Measurements from ENCODE around the gene FIBCD1. TPM values are rescaled to one million over a fixed set of nuclear protein-coding genes. Genes with fewer than 3 reads are reported as not detected.

FIBCD1 gene
- total and polyA plus RNA-seq, 12 donors, result 0.11 to 55.7 (median 18.3) TPM

GRCh38 chr9:130925050-130925678 is 13.9 kb downstream of the FIBCD1 start:
- Histone ChIP-seq H3K4me3 (no peak overlapping the region), H3K27me3 (no peaks in the 10 kb centered on the region), H3K9me3 (replicated peaks in 1 of 3) (no peaks in the 10 kb centered on the region), H3K4me1 (replicated peaks in 1 of 2) (peaks cover 7 to 9% of the 10 kb centered on the region in 2 donors), H3K36me3 (replicated peaks in 1 of 2) (no peaks in the 10 kb centered on the region), H3K27ac (no peak overlapping the region)
- TF ChIP-seq POLR2A (IDR thresholded peaks at IDR 0.05) (no peak), CTCF (IDR thresholded peaks at IDR 0.05) (no peak)
- intact Hi-C loops (cut with DNase I), result no loop called here
- 79 to 85% (median 82%) methylated on average over 15 to 19 of the region's 19 CpGs for WGBS, 4 donors
- no peak for DNase-seq

DNA sequence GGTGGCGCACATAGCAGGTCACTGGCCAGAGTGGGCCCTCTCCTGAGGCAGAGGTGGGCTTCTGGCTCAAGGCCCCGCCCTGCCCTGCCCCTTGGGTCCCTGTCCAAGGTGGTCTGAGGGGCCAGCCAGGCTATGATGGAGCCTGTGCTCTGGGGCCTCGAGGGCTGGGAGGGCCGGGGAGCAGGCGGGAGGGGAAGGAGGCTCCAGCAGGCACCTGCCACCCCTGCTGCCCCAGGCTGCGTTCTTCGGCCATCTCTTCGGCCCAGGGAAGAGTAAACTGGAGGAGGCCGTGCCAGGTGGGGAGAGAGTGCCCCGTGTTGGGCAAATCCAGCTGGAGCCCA is 14.6 kb downstream of the FIBCD1 start:
- TF ChIP-seq CTCF (IDR thresholded peaks at IDR 0.05), result no peak
- TF ChIP-seq POLR2A (IDR thresholded peaks at IDR 0.05), result no peak
- intact Hi-C loops (cut with DNase I), result no loop called here
- no peaks in the 10 kb centered on the region for H3K27me3 ChIP-seq
- WGBS, 4 donors, result 75 to 90% (median 82%) methylated on average over 4 to 10 of the region's 10 CpGs
- no peak overlapping the region for H3K4me3 ChIP-seq
- H3K4me1 ChIP-seq (replicated peaks in 1 of 2), result peaks cover 7 to 9% of the 10 kb centered on the region in 2 donors
- no peak for DNase-seq
- H3K36me3 ChIP-seq (replicated peaks in 1 of 2), result no peaks in the 10 kb centered on the region
- no peaks in the 10 kb centered on the region for H3K9me3 ChIP-seq (replicated peaks in 1 of 3)
- H3K27ac ChIP-seq, result no peak overlapping the region

DNA sequence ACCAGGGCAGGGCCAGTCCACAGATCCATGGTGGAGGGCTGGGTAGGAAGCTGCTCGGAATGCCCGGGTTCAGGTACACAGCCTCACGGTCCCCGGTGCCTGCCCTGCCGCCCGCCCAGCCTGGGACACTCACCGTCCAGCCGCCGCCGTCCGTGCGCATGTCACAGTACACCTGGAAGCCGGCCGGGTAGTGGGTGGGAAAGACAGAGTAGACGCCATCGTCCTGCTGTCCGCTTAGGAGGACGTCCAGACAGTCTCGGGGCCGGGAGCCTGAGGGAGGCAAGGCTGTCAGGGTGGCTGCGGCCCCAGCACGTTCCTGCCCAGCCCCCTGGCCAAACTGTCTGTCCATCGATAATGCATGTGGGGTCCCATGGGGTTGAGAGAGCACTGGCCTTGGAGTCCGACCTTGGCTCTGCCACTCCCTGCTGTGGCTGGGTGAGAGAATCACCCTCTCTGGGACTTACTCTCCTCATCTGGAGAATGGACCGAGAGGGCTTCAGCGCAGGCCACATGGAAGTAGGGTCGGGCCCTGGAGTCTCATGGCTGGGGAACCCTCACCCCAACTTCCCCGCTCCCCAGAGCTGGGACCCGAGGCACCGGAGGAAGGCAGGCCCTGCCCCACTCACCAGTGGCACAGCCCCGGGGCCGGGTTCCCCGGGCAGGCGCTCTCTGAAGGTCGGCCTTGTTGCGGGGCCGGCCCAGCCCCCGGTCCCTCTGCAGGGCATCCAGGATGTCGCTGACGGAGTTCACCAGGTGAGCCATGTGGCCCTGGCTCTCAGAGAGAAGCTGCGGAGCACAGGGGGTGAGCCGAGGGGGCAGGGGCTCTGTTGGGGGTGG is 15.2 kb downstream of the FIBCD1 start:
- Histone ChIP-seq H3K4me3 (no peak overlapping the region), H3K9me3 (replicated peaks in 1 of 3) (no peaks in the 10 kb centered on the region), H3K27ac (no peak overlapping the region), H3K4me1 (replicated peaks in 1 of 2) (peaks cover 6 to 7% of the 10 kb centered on the region in 2 donors), H3K27me3 (no peaks in the 10 kb centered on the region), H3K36me3 (replicated peaks in 1 of 2) (no peaks in the 10 kb centered on the region)
- no peak for TF ChIP-seq CTCF (IDR thresholded peaks at IDR 0.05)
- no peak for TF ChIP-seq POLR2A (IDR thresholded peaks at IDR 0.05)
- 77 to 85% (median 80%) methylated on average over 4 to 42 of the region's 42 CpGs for WGBS, 4 donors
- DNase-seq, result no peak
- intact Hi-C loops (cut with DNase I), result no loop called here

- Histone ChIP-seq H3K36me3 (replicated peaks in 1 of 2) (no peaks in the 10 kb centered on the region), H3K9me3 (replicated peaks in 1 of 3) (no peaks in the 10 kb centered on the region), H3K27me3 (no peaks in the 10 kb centered on the region), H3K4me3 (no peak overlapping the region), H3K27ac (no peak overlapping the region), H3K4me1 (replicated peaks in 1 of 2) (no peaks in the 10 kb centered on the region)
- DNase-seq, result no peak
- intact Hi-C loops (cut with DNase I), result no loop called here
- no peak for TF ChIP-seq POLR2A (IDR thresholded peaks at IDR 0.05)
- no peak for TF ChIP-seq CTCF (IDR thresholded peaks at IDR 0.05)
- WGBS, 4 donors, result 87 to 89% (median 87%) methylated on average over 15 to 16 of the region's 16 CpGs
Observed at GRCh38 chr9:130922893-130923610, 16.0 kb downstream of the FIBCD1 start.
